Measurements from ENCODE around the gene CTNND2. TPM values are rescaled to one million over a fixed set of nuclear protein-coding genes. Genes with fewer than 3 reads are reported as not detected.

The CTNND2 gene
- total RNA-seq, 1 donor from 2014 or later = 1.1 TPM

- no peak for DNase-seq (ENCODE audit: low spot score)
- no peak for ATAC-seq
These were observed 376.4 kb downstream of the CTNND2 start for GRCh38 chr5:11527652-11528349.

- no peak for DNase-seq (ENCODE audit: low spot score)
- ATAC-seq = no peak
These were observed 379.2 kb downstream of the CTNND2 start for GRCh38 chr5:11525020-11525419.

GRCh38 chr5:11524188-11524587 lies 380.1 kb downstream of the CTNND2 start:
- DNase-seq (ENCODE audit: low spot score) (no peak), ATAC-seq (no peak)

GRCh38 chr5:11522796-11523195 lies 381.4 kb downstream of the CTNND2 start:
- no peak for ATAC-seq
- no peak for DNase-seq (ENCODE audit: low spot score)

GRCh38 chr5:11520241-11520930 lies 383.9 kb downstream of the CTNND2 start:
- no peak for ATAC-seq
- no peak for DNase-seq (ENCODE audit: low spot score)

GRCh38 chr5:11519236-11519635 lies 385.0 kb downstream of the CTNND2 start:
- ATAC-seq (no peak), DNase-seq (ENCODE audit: low spot score) (no peak)

- DNase-seq (ENCODE audit: low spot score) = no peak
- ATAC-seq = no peak
These were observed 385.6 kb downstream of the CTNND2 start for GRCh38 chr5:11518676-11519075.

- no peak for ATAC-seq
These were observed 389.4 kb downstream of the CTNND2 start for GRCh38 chr5:11514705-11515432.

GRCh38 chr5:11511878-11512277 lies 392.4 kb downstream of the CTNND2 start:
- ATAC-seq (no peak), DNase-seq (ENCODE audit: low spot score) (no peak)

More at GRCh38 chr5:11514705-11515432, 389.4 kb downstream of the CTNND2 start:
- DNase-seq (ENCODE audit: low spot score) = no peak

- DNase-seq (ENCODE audit: low spot score) = no peak
- ATAC-seq = no peak
These were observed 393.4 kb downstream of the CTNND2 start for GRCh38 chr5:11510889-11511288.

GRCh38 chr5:11509793-11510192 lies 394.5 kb downstream of the CTNND2 start:
- no peak for DNase-seq (ENCODE audit: low spot score)

GRCh38 chr5:11507156-11507910 lies 396.9 kb downstream of the CTNND2 start:
- no peak for DNase-seq (ENCODE audit: low spot score)
- no peak for ATAC-seq

More at GRCh38 chr5:11509793-11510192, 394.5 kb downstream of the CTNND2 start:
- no peak for ATAC-seq

- no peak for ATAC-seq
- DNase-seq (ENCODE audit: low spot score) = no peak
These were observed 399.4 kb downstream of the CTNND2 start for GRCh38 chr5:11504886-11505193.

- no peak for ATAC-seq
- no peak for DNase-seq (ENCODE audit: low spot score)
These were observed 400.0 kb downstream of the CTNND2 start for GRCh38 chr5:11504065-11504885.

- ATAC-seq = no peak
- no peak for DNase-seq (ENCODE audit: low spot score)
These were observed 401.5 kb downstream of the CTNND2 start for GRCh38 chr5:11502783-11503182.

- no peak for DNase-seq (ENCODE audit: low spot score)
- no peak for ATAC-seq
These were observed 406.6 kb downstream of the CTNND2 start for GRCh38 chr5:11497651-11498050.

GRCh38 chr5:11496137-11496719 lies 408.0 kb downstream of the CTNND2 start:
- ATAC-seq = no peak
- DNase-seq (ENCODE audit: low spot score) = no peak

- no peak for DNase-seq (ENCODE audit: low spot score)
- ATAC-seq = no peak
These were observed 409.9 kb downstream of the CTNND2 start for GRCh38 chr5:11494340-11494739.

GRCh38 chr5:11491404-11492075 lies 412.7 kb downstream of the CTNND2 start:
- DNase-seq (ENCODE audit: low spot score) (no peak), ATAC-seq (no peak)
